Measurements from ENCODE around the gene PACSIN1. TPM values are rescaled to one million over a fixed set of nuclear protein-coding genes. Genes with fewer than 3 reads are reported as not detected.

PACSIN1 gene
- total and polyA plus RNA-seq, 10 of the 15 experiments (the other 5 are each of a cell fraction or from before 2014, with no cell fraction given) = 0.50 to 9.4 (median 2.8) TPM

GRCh38 chr6:34536251-34536958 is 70.5 kb downstream of the PACSIN1 start:
- Histone ChIP-seq H3K4me2 (ENCODE audit: control insufficient read depth, insufficient read depth) (no peak overlapping the region), H3K4me1 (ENCODE audit: control insufficient read depth, insufficient read depth, low read length) (no peaks in the 10 kb centered on the region), H2AFZ (ENCODE audit: control insufficient read depth, low read depth, low read length) (no peak overlapping the region), H3K27me3 (replicated peaks in 1 of 2; ENCODE audit: control insufficient read depth in 2 of 2, insufficient read depth in 2 of 2, low read length in 1 of 2) (no peaks in the 10 kb centered on the region; a peak in 1 of 4 replicates), H3K27ac (ENCODE audit: control insufficient read depth, insufficient read depth) (no peak overlapping the region), H3K9ac (ENCODE audit: control insufficient read depth, insufficient read depth, low read length) (no peak overlapping the region), H3K9me3 (replicated peaks; ENCODE audit: control insufficient read depth, insufficient read depth, low read length) (no peaks in the 10 kb centered on the region), H3K79me2 (ENCODE audit: control insufficient read depth, insufficient read depth, low read length) (no peaks in the 10 kb centered on the region), H3K36me3 (ENCODE audit: control insufficient read depth in 2 of 2, insufficient read depth in 2 of 2, low read length in 1 of 2) (no peaks in the 10 kb centered on the region), H3K4me3 (no peak overlapping the region), H4K20me1 (ENCODE audit: control insufficient read depth, insufficient read depth) (no peaks in the 10 kb centered on the region)
- TF ChIP-seq ZNF207 (IDR thresholded peaks at IDR 0.05; ENCODE audit: borderline replicate concordance) (no peak), RFX5 (IDR thresholded peaks at IDR 0.05; ENCODE audit: low read depth, low read length) (no peak), HCFC1 (IDR thresholded peaks at IDR 0.05; ENCODE audit: low read length) (no peak), ZNF24 (IDR thresholded peaks at IDR 0.05) (no peak), RELB (IDR thresholded peaks at IDR 0.05; ENCODE audit: low read depth) (no peak), MYC (IDR thresholded peaks at IDR 0.05; ENCODE audit: insufficient read depth, insufficient read length, insufficient replicate concordance, low read length, severe bottlenecking) (no peak), LARP7 (IDR thresholded peaks at IDR 0.05) (no peak)
- POLR2A ChIA-PET = no interaction called here
- RAD21 ChIA-PET (ENCODE audit: unreplicated experiment) = interaction anchor here (1.2 kb wide), 1 partner anchor 76 kb away, joined by 6 read pairs; no protein-coding TSS in a partner anchor
- CTCF ChIA-PET = no interaction called here
- ATAC-seq (no peak), DNase-seq (ENCODE audit: low read depth, low spot score) (no peak), FAIRE-seq (no peak)
- SMC1A ChIA-PET (ENCODE audit: uncharacterized antibody, unreplicated experiment) = interaction anchor here (1.0 kb wide), 1 partner anchor 74 kb away, joined by 4 read pairs; no protein-coding TSS in a partner anchor
- BruUV-seq (replicated peaks) = no TSS peak
- WGBS (ENCODE audit: insufficient coverage, insufficient replicate concordance, low lambda C conversion rate, missing lambda C conversion rate) = 67% methylated on average over 3 of the region's 3 CpGs
- intact Hi-C loops (cut with micrococcal nuclease; ENCODE audit: unreplicated experiment) = no loop called here
- in situ Hi-C loops (cut with MboI) = no loop called here

Data from GM12878 (cell line).